ENCODE results near the gene KRTAP19-2.
"Not testable (repeated sequence)": the region's sequence is repeated elsewhere in the genome, so short reads cannot be mapped to it uniquely, and the experiment has no call there.

Gene KRTAP19-2

GRCh38 chr21:30487336-30487735 lies at the start of gene KRTAP19-2:
TSS of gene KRTAP19-2 (minus strand) at chr21:30487436. CDS start at chr21:30487348, 88 bp downstream.
- DNase-seq (ENCODE audit: low read depth in 2 of 2), result no peak

GRCh38 chr21:30518876-30519275 lies 31.6 kb upstream of the KRTAP19-2 start:
- no peak for DNase-seq (ENCODE audit: low read depth in 2 of 2)

- no peak for DNase-seq (ENCODE audit: low read depth in 2 of 2)
Measured at GRCh38 chr21:30515681-30516080, 28.4 kb upstream of the KRTAP19-2 start.

GRCh38 chr21:30505621-30506205 lies 18.5 kb upstream of the KRTAP19-2 start:
- not testable (repeated sequence) for DNase-seq (ENCODE audit: low read depth in 2 of 2)

- DNase-seq (ENCODE audit: low read depth in 2 of 2), result no peak
Measured at GRCh38 chr21:30502041-30502440, 14.8 kb upstream of the KRTAP19-2 start, which contains the start of gene KRTAP19-5. TSS of gene KRTAP19-5 (minus strand) at chr21:30502141. CDS start at chr21:30502090, 51 bp downstream.

GRCh38 chr21:30497065-30497464 lies 9.8 kb upstream of the KRTAP19-2 start, which contains the start of gene KRTAP19-4:
TSS of gene KRTAP19-4 (minus strand) at chr21:30497165. CDS start at chr21:30497110, 55 bp downstream.
- no peak for DNase-seq (ENCODE audit: low read depth in 2 of 2)

- DNase-seq (ENCODE audit: low read depth in 2 of 2), result no peak
Measured at GRCh38 chr21:30491963-30492428, 4.8 kb upstream of the KRTAP19-2 start, which contains the start of gene KRTAP19-3. TSS of gene KRTAP19-3 (minus strand) at chr21:30492013. CDS start at chr21:30491957, 56 bp downstream.

- no peak for DNase-seq (ENCODE audit: low read depth in 2 of 2)
Measured at GRCh38 chr21:30486180-30486579, 1.1 kb downstream of the KRTAP19-2 start.

- no peak for DNase-seq (ENCODE audit: low read depth in 2 of 2)
Measured at GRCh38 chr21:30482130-30482529, 5.1 kb downstream of the KRTAP19-2 start.

- no peak for DNase-seq (ENCODE audit: low read depth in 2 of 2)
Measured at GRCh38 chr21:30480145-30480544, 7.1 kb downstream of the KRTAP19-2 start, which contains the start of gene KRTAP19-1. TSS of gene KRTAP19-1 (minus strand) at chr21:30480367. CDS start at chr21:30480317, 50 bp downstream.

GRCh38 chr21:30479259-30479658 lies 8.0 kb downstream of the KRTAP19-2 start:
- no peak for DNase-seq (ENCODE audit: low read depth in 2 of 2)

GRCh38 chr21:30478004-30478403 lies 9.2 kb downstream of the KRTAP19-2 start:
- no peak for DNase-seq (ENCODE audit: low read depth in 2 of 2)

- DNase-seq (ENCODE audit: low read depth in 2 of 2), result no peak
Measured at GRCh38 chr21:30468900-30469714, 18.1 kb downstream of the KRTAP19-2 start.

- no peak for DNase-seq (ENCODE audit: low read depth in 2 of 2)
Measured at GRCh38 chr21:30463713-30464112, 23.5 kb downstream of the KRTAP19-2 start.

- DNase-seq (ENCODE audit: low read depth in 2 of 2), result no peak
Measured at GRCh38 chr21:30448514-30448913, 38.7 kb downstream of the KRTAP19-2 start.

- no peak for DNase-seq (ENCODE audit: low read depth in 2 of 2)
Measured at GRCh38 chr21:30447056-30447455, 40.2 kb downstream of the KRTAP19-2 start.

- no peak for DNase-seq (ENCODE audit: low read depth in 2 of 2)
Measured at GRCh38 chr21:30444204-30444603, 43.0 kb downstream of the KRTAP19-2 start.

- DNase-seq (ENCODE audit: low read depth in 2 of 2), result no peak
Measured at GRCh38 chr21:30443226-30443625, 44.0 kb downstream of the KRTAP19-2 start.

GRCh38 chr21:30439975-30440374 lies 47.3 kb downstream of the KRTAP19-2 start, which contains the start of gene KRTAP15-1:
TSS of gene KRTAP15-1 (plus strand) at chr21:30440275. CDS start at chr21:30440328, 53 bp downstream.
- no peak for DNase-seq (ENCODE audit: low read depth in 2 of 2)
